Glutamatergic neuron (in vitro differentiated cells): ENCODE data around the gene PKD1L1. TPM values are rescaled to one million over a fixed set of nuclear protein-coding genes. Genes with fewer than 3 reads are reported as not detected.

Experiments
- DNase-seq: peaks from one replicate; pipeline ENCODE4 v3.0.0; 2022
- H3K27ac Mint-ChIP-seq: one replicate; pipeline ENCODE4 v1.8.0; 2020; ENCODE audit warnings: mild to moderate bottlenecking, mixed read lengths, inconsistent platforms; ENCODE audit not compliant: unreplicated experiment
- H3K27me3 Mint-ChIP-seq: one replicate; pipeline ENCODE4 v1.8.0; 2020; ENCODE audit warnings: mild to moderate bottlenecking, moderate library complexity, mixed read lengths, inconsistent platforms; ENCODE audit not compliant: unreplicated experiment
- H3K36me3 Mint-ChIP-seq: one replicate; pipeline ENCODE4 v1.8.0; 2020; ENCODE audit warnings: mild to moderate bottlenecking, mixed read lengths, inconsistent platforms; ENCODE audit not compliant: unreplicated experiment
- H3K4me1 Mint-ChIP-seq: one replicate; pipeline ENCODE4 v1.8.0; 2020; ENCODE audit warnings: mild to moderate bottlenecking, low read depth, mixed read lengths, inconsistent platforms; ENCODE audit not compliant: unreplicated experiment
- H3K4me3 Mint-ChIP-seq: one replicate; pipeline ENCODE4 v1.8.0; 2020; ENCODE audit warnings: mild to moderate bottlenecking, mixed read lengths, inconsistent platforms; ENCODE audit not compliant: unreplicated experiment
- H3K9me3 Mint-ChIP-seq: one replicate; pipeline ENCODE4 v1.8.0; 2020; ENCODE audit warnings: mild to moderate bottlenecking, moderate library complexity, mixed read lengths, inconsistent platforms; ENCODE audit not compliant: unreplicated experiment
- CTCF ChIP-seq: fragments of 200-600 bp; sonication (generic); IDR thresholded peaks from one replicate; pipeline ENCODE4 v1.5.0; 2021; ENCODE audit not compliant: partially characterized antibody, unreplicated experiment
- total RNA-seq: library from RNA; stranded (reverse); fragmentation: NEBNext Ultra II Directional; extraction: Animal tissue kit (Norgen Biotek cat#: 25700); gene quantifications from one replicate; pipeline ENCODE4 v1.2.1, GENCODE V29; 2021; ENCODE audit not compliant: unreplicated experiment

PKD1L1 gene
- total RNA-seq, 1 donor from 2014 or later, result 0.17 TPM

GRCh38 chr7:47979145-47979831 is 31.0 kb upstream of the PKD1L1 start, which contains the start of gene HUS1:
HUS1 (minus strand) TSS chr7:47979615; CDS start chr7:47979519, 96 bp downstream.
- Mint-ChIP-seq H3K9me3 (peaks cover 4% of the 10 kb centered on the region), H3K27me3 (peaks cover 2% of the 10 kb centered on the region), H3K27ac (peak within 1 kb of the TSS; percentile 95), H3K4me1 (peaks cover 17% of the 10 kb centered on the region), H3K4me3 (peak within 1 kb of the TSS; percentile 87), H3K36me3 (no peaks in the 10 kb centered on the region)
- no peak for TF ChIP-seq CTCF
- DNase-seq, result peak; percentile 97

DNA sequence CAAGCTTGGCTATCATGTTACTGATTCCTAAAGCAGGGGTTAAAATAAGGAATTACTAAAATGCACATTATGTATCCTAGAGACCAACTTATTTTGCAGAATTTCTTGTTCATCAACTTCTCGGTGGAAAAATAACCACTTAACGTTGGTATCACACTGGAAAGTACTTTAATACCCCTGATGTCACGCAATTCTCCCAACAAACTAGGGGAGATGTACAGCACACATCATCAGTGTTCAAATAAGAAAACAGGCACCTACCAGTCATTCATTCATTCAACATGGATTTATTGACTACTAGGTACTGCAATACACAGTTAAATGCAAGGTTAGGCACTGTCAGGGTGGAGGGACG is 30.5 kb upstream of the PKD1L1 start:
- H3K4me1 Mint-ChIP-seq, result peaks cover 21% of the 10 kb centered on the region
- H3K36me3 Mint-ChIP-seq, result no peaks in the 10 kb centered on the region
- DNase-seq, result no peak
- no peak for TF ChIP-seq CTCF
- H3K27me3 Mint-ChIP-seq, result peaks cover 2% of the 10 kb centered on the region
- peaks cover 4% of the 10 kb centered on the region for H3K9me3 Mint-ChIP-seq
- peak overlapping the region; percentile 87 for H3K4me3 Mint-ChIP-seq
- peak overlapping the region; percentile 95 for H3K27ac Mint-ChIP-seq

GRCh38 chr7:47973739-47974138 is 25.5 kb upstream of the PKD1L1 start:
- Mint-ChIP-seq H3K4me3 (no peak overlapping the region), H3K27ac (no peak overlapping the region), H3K4me1 (peaks cover 31% of the 10 kb centered on the region), H3K27me3 (no peaks in the 10 kb centered on the region), H3K36me3 (no peaks in the 10 kb centered on the region), H3K9me3 (peaks cover 3% of the 10 kb centered on the region)
- TF ChIP-seq CTCF, result no peak
- DNase-seq, result no peak

- Mint-ChIP-seq H3K4me3 (no peak overlapping the region), H3K27ac (no peak overlapping the region), H3K4me1 (peaks cover 26% of the 10 kb centered on the region), H3K36me3 (peaks cover 9% of the 10 kb centered on the region), H3K9me3 (peaks cover 5% of the 10 kb centered on the region), H3K27me3 (peaks cover 3% of the 10 kb centered on the region)
- no peak for DNase-seq
- TF ChIP-seq CTCF, result no peak
These were observed 22.5 kb upstream of the PKD1L1 start for GRCh38 chr7:47970761-47971160.
